Loucy (cell line): ENCODE results near the gene HSF2BP.

ENCODE experiments used
- EZH2phosphoT487 ChIP-seq: fragments of 200-600 bp; IDR thresholded peaks from 2 replicates; pipeline ENCODE4 v1.6.1; 2018; ENCODE audit warnings: antibody characterized with exemption, mild to moderate bottlenecking, moderate library complexity, borderline replicate concordance
- TF ChIP-seq, protein P1 (sequence below): fragments of 200-600 bp; sonication (generic); conservative IDR thresholded peaks from 2 replicates; pipeline ENCODE4 v1.5.1; 2014; ENCODE audit warnings: mild to moderate bottlenecking, antibody characterized with exemption, low read length

DNA sequence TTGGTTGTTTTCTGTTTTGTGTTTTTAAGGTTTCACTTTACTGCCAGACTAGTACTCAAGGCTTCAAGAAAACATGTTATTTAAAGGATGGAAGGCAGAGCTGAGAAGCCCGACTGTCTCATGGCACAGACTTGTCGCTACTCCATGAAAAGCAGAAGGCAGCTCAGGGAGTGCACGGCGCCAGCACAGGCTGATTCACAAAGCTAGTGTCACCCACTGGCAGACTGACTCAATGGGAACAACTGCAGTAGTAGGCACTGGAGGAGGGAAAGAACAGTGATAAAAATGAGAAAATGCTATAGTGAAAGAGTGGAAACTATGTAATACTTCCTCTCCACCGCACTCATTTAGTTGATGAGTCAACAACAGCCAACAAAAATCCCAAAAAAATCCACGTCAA lies 14.7 kb downstream of the HSF2BP start:
- TF ChIP-seq, protein P1, sequence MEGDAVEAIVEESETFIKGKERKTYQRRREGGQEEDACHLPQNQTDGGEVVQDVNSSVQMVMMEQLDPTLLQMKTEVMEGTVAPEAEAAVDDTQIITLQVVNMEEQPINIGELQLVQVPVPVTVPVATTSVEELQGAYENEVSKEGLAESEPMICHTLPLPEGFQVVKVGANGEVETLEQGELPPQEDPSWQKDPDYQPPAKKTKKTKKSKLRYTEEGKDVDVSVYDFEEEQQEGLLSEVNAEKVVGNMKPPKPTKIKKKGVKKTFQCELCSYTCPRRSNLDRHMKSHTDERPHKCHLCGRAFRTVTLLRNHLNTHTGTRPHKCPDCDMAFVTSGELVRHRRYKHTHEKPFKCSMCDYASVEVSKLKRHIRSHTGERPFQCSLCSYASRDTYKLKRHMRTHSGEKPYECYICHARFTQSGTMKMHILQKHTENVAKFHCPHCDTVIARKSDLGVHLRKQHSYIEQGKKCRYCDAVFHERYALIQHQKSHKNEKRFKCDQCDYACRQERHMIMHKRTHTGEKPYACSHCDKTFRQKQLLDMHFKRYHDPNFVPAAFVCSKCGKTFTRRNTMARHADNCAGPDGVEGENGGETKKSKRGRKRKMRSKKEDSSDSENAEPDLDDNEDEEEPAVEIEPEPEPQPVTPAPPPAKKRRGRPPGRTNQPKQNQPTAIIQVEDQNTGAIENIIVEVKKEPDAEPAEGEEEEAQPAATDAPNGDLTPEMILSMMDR, result no peak
- TF ChIP-seq EZH2phosphoT487, result no peak
